Heart left ventricle (tissue), 16 donors: ENCODE data around the gene VDR. TPM values are rescaled to one million over a fixed set of nuclear protein-coding genes. Genes with fewer than 3 reads are reported as not detected.
"Not testable (repeated sequence)": the region's sequence is repeated elsewhere in the genome, so short reads cannot be mapped to it uniquely, and the experiment has no call there.

ENCODE experiments used
- ATAC-seq, 4 donors: fragments of 200-7000 bp; cut with Tn5 transposase; one replicate each; pipeline ENCODE4 v1.9.1; 2020 to 2022; ENCODE audit warnings: moderate library complexity in 4 of 4, mild to moderate bottlenecking in 3 of 4, moderate number of reproducible peaks in 1 of 4
- DNase-seq, 5 donors: peaks; one replicate each; pipeline ENCODE4 v3.0.0-alpha.2; 2020
- H3K27ac ChIP-seq, 12 donors: fragments of 200-600 bp; sonication (generic) in 4 of 12; one replicate each; pipeline versions ENCODE4 v1.5.0 to v1.8.0; 2016 to 2022; ENCODE audit warnings: mild to moderate bottlenecking in 2 of 12
- H3K27me3 ChIP-seq, 9 donors: fragments of 200-600 bp; sonication (generic) in 2 of 9; one replicate each; pipeline versions ENCODE4 v1.5.1 to v1.8.0; 2016 to 2022; ENCODE audit warnings: mild to moderate bottlenecking in 3 of 9
- H3K36me3 ChIP-seq, 9 donors: fragments of 200-600 bp; sonication (generic) in 2 of 9; one replicate each; pipeline versions ENCODE4 v1.5.0 to v1.8.0; 2018 to 2022; ENCODE audit warnings: mild to moderate bottlenecking in 2 of 9
- H3K4me1 ChIP-seq, 12 donors: fragments of 200-600 bp; sonication (generic) in 4 of 12; one replicate each; pipeline versions ENCODE4 v1.5.0 to v1.8.0; 2016 to 2022; ENCODE audit warnings: mild to moderate bottlenecking in 3 of 12
- H3K4me3 ChIP-seq, 12 donors: fragments of 200-600 bp; sonication (generic) in 4 of 12; one replicate each; pipeline versions ENCODE4 v1.5.0 to v1.8.0; 2017 to 2022; ENCODE audit warnings: mild to moderate bottlenecking in 9 of 12, moderate library complexity in 4 of 12
- H3K9me3 ChIP-seq, 12 donors: fragments of 200-600 bp; sonication (generic) in 4 of 12; one replicate each; pipeline versions ENCODE4 v1.5.0 to v1.8.0; 2016 to 2022; ENCODE audit warnings: mild to moderate bottlenecking in 1 of 12
- POLR2A ChIP-seq, 2 donors: fragments of 450-650 bp; IDR thresholded peaks; one replicate each; pipeline ENCODE4 v1.6.1; 2017; ENCODE audit warnings: antibody characterized with exemption in 2 of 2, mild to moderate bottlenecking in 2 of 2, moderate library complexity in 2 of 2
- WGBS, 4 donors: extraction: QIAGEN DNeasy Blood & Tissue Kit in 2 of 4; methylation state at CpG; one replicate each; pipeline versions ENCODE4 v1.1.5 to v1.1.7; 2013 to 2018; 5-methylcytosine and 5-hydroxymethylcytosine counted together
- intact Hi-C, 10 donors: fragments of 100-400 bp; cut with DNase I; formaldehyde crosslinking; loops; one replicate each; pipeline versions ENCODE4 v1.11.1 to v1.14.2; 2022
- polyA plus RNA-seq, 2 donors: library from polyadenylated mRNA; stranded (reverse); fragments of 200-250 nt; gene quantifications; one replicate each; pipeline ENCODE4 v1.2.3, GENCODE V29; 2013
- total RNA-seq, 9 donors: library from RNA; depleted of rRNA in 2 of 9; stranded (reverse); fragments of >200 nt in 2 of 9; fragmentation: NEBNext Ultra II Directional in 3 of 9; extraction: Animal tissue kit (Norgen Biotek cat#: 25700) in 3 of 9; gene quantifications; one replicate each; pipeline versions ENCODE4 v1.1.0 to v1.2.4, GENCODE V29; 2016 to 2023
- TF ChIP-seq, protein P1 (sequence below), 12 donors: fragments of 200-600 bp; sonication (generic) in 4 of 12; IDR thresholded peaks; one replicate each; pipeline versions ENCODE4 v1.5.0 to v1.8.0; 2018 to 2022; ENCODE audit warnings: antibody characterized with exemption in 12 of 12, mild to moderate bottlenecking in 5 of 12
- donor health status: ischemic (EF 13 %, LVEDD 7.1; RV severe dilation, severe dysfunction).
- donor health status: healthy with polysubstance abuse.
- donor health status: DM: no; HTN: yes; CAD: no.
- donor health status: DM: no; HTN: no; CAD: no.
- donor health status: ischemic (EF 25% LVEDD 6.9; RV normal size, moderate dysfunction).
- donor health status: ischemic (EF 25% LVEDD 5.7; RV mildly dilated, moderate dysfunction).
- donor health status: healthy.
- donor health status: DM: yes; HTN: yes; CAD: no.
- donor health status: ischemic (EF 35%, LVEDD 5.7; RV mildly dilated, moderate dysfunction).
- donor health status: nonischemic (EF 11% LVEDD 7.7; RV severe dilation, severe dysfunction).
- donor health status: DM: yes; HTN: yes; CAD: no.
- donor health status: PGD.
- donor health status: ischemic (EF 29% LVEDD 5.4; RV normal size, mild dysfunction).
- donor health status: nonischemic (EF 23%, LVEDD 6.1; RV moderate dilation, normal function).

Gene VDR
- total and polyA plus RNA-seq, 11 donors, result 0.15 to 4.3 (median 0.63) TPM

DNA sequence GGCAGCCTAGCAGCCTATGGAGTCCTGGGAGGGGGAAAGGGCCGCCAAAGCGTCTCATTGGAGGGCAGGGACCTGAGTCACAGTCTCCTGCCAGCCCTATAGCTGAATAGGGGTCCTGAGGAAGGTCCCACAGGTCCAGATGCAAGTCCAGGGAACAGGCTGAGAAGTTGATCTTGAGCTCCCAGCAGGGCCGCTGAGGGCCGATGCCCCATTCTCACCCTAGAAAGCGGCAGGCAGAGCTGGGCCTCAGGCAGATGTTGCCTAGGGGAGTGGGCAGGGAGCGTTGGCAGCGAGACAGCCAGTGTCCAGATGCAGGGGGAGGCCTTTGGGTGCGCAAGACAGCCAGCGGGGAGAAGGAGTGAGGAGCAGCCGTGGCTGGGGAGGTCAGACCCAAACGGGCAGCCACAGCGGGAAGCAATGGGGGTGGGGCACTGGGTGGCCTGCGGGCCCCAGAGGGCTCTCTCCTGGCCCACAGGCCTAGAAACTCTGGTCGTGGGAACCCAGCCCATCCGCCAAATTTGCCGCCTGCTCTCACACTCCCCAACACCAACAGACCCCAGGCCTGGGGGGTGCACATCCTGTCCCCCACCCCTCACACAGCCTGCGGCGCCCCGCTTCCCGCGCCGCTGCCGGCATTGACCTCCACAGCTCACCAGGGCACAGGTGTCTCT, 86.2 kb downstream of the VDR start:
- peak in 2 of 4 donors; percentile 2 to 12 for ATAC-seq
- intact Hi-C loops, result loop anchor here in 1 of 10 donors (5.0 kb wide), 1 partner anchor 41 kb away; no protein-coding TSS in a partner anchor
- peak overlapping the region; percentile 94 to 99 (median 98) for H3K27ac ChIP-seq
- no peaks in the 10 kb centered on the region for H3K27me3 ChIP-seq
- H3K4me3 ChIP-seq, result peak overlapping the region; percentile 65 to 98 (median 80)
- peak in 4 of 5 donors; percentile 46 to 61 (median 51) for DNase-seq
- 14 to 29% (median 18%) methylated on average over 15 to 23 of the region's 23 CpGs for WGBS, 4 donors
- no peaks in the 10 kb centered on the region for H3K9me3 ChIP-seq
- H3K36me3 ChIP-seq, result peaks cover 0 to 11% (median 0%) of the 10 kb centered on the region in 9 donors
- no peak for TF ChIP-seq POLR2A (IDR thresholded peaks at IDR 0.05)
- peaks cover 26 to 87% (median 76%) of the 10 kb centered on the region in 12 donors for H3K4me1 ChIP-seq

DNA sequence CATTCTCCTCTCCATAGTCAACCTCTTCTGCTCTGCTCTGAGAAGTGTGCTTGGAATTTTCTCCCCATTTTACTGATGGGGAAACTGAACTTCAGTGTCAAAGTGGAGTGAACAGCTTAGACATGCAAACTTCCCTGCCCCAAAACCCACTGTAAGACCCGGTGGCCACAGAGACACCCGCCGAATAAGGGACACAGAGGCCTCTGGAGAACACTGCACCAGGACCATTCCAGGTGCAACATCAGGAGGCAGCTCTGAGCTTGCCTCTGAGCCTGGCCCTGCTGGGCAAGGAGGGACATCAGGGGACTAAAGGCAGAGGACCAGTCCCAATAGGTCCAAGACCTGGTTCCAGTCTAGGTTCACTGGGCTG, 86.8 kb downstream of the VDR start:
- H3K9me3 ChIP-seq, result no peaks in the 10 kb centered on the region
- ATAC-seq (no peak), DNase-seq (peak in 1 of 5 donors; percentile 18)
- 33 to 66% (median 50%) methylated on average over 3 of the region's 3 CpGs for WGBS, 4 donors
- peak overlapping the region; percentile 94 to 99 (median 98) for H3K27ac ChIP-seq
- intact Hi-C loops, result loop anchor here in 1 of 10 donors (5.0 kb wide), 1 partner anchor 41 kb away; no protein-coding TSS in a partner anchor
- no peak for TF ChIP-seq POLR2A (IDR thresholded peaks at IDR 0.05)
- TF ChIP-seq, protein P1, sequence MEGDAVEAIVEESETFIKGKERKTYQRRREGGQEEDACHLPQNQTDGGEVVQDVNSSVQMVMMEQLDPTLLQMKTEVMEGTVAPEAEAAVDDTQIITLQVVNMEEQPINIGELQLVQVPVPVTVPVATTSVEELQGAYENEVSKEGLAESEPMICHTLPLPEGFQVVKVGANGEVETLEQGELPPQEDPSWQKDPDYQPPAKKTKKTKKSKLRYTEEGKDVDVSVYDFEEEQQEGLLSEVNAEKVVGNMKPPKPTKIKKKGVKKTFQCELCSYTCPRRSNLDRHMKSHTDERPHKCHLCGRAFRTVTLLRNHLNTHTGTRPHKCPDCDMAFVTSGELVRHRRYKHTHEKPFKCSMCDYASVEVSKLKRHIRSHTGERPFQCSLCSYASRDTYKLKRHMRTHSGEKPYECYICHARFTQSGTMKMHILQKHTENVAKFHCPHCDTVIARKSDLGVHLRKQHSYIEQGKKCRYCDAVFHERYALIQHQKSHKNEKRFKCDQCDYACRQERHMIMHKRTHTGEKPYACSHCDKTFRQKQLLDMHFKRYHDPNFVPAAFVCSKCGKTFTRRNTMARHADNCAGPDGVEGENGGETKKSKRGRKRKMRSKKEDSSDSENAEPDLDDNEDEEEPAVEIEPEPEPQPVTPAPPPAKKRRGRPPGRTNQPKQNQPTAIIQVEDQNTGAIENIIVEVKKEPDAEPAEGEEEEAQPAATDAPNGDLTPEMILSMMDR (IDR thresholded peaks at IDR 0.05), result no peak
- H3K36me3 ChIP-seq, result peaks cover 0 to 11% (median 0%) of the 10 kb centered on the region in 9 donors
- H3K27me3 ChIP-seq, result no peaks in the 10 kb centered on the region
- H3K4me3 ChIP-seq, result peak overlapping the region in 11 of 12 donors; percentile 65 to 98 (median 82)
- peaks cover 29 to 86% (median 77%) of the 10 kb centered on the region in 12 donors for H3K4me1 ChIP-seq

- Histone ChIP-seq H3K27ac (peak overlapping the region; percentile 62 to 99 (median 98)), H3K4me1 (peaks cover 25 to 87% (median 77%) of the 10 kb centered on the region in 12 donors), H3K9me3 (no peaks in the 10 kb centered on the region), H3K27me3 (no peaks in the 10 kb centered on the region), H3K36me3 (peaks cover 0 to 11% (median 0%) of the 10 kb centered on the region in 9 donors), H3K4me3 (peak overlapping the region in 11 of 12 donors; percentile 17 to 98 (median 82))
- WGBS, 4 donors, result 24 to 34% (median 29%) methylated on average over 7 of the region's 7 CpGs
- ATAC-seq (no peak), DNase-seq (peak in 1 of 5 donors; percentile 28)
- no peak for TF ChIP-seq POLR2A (IDR thresholded peaks at IDR 0.05)
- TF ChIP-seq, protein P1 (IDR thresholded peaks at IDR 0.05), result peak in 8 of 12 donors; percentile 12 to 44 (median 23)
- intact Hi-C loops, result loop anchor here in 1 of 10 donors (5.0 kb wide), 1 partner anchor 40 kb away; no protein-coding TSS in a partner anchor
Observed at GRCh38 chr12:47817272-47818006, 87.4 kb downstream of the VDR start.

DNA sequence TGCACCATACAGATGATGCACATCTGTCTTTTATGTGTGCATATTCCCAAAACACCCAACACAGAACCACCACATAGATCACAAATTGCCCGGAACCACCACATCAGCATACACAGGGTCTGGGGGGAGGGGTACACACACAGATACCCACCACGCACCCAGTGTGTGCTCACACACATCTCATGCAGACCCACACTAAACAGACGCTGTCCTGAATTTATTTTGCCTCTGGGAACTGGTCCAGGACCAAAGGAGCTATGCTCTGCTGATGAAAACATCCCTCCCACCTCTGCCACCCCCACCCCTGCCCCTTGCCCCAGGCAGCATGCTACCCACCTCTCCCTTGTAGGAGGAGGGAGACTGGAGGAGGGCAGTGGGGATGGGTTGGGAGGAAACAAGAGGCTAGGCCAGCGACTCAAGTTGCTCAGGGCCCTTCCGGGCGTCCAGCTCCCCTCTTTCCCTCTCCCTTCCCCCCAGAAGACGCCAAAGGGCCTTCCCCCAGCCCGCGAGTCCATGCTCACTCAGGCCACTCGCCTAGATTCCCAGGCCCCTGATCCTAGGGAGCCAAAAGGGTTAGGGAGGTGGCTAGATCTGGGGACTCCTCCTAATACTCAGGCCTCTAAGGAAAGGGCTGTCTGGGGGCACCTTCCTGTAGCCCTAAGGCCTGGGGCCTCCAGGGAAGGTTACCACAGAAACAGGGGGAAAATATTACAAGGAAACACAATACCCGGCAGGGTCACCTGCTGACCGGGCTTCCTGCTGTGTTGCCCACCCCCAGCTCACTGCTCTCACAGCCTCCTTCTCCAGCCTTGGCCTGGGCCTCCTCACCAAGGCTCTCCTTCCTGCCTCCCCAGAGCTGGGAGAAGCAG, 88.2 kb downstream of the VDR start:
- 17 to 35% (median 24%) methylated on average over 10 to 12 of the region's 12 CpGs for WGBS, 4 donors
- TF ChIP-seq, protein P1 (IDR thresholded peaks at IDR 0.05), result no peak
- TF ChIP-seq POLR2A (IDR thresholded peaks at IDR 0.05), result no peak
- Histone ChIP-seq H3K27me3 (no peaks in the 10 kb centered on the region), H3K4me1 (peaks cover 28 to 87% (median 77%) of the 10 kb centered on the region in 12 donors), H3K27ac (peak overlapping the region; percentile 62 to 99 (median 98)), H3K4me3 (peak overlapping the region in 11 of 12 donors; percentile 17 to 98 (median 82)), H3K36me3 (peaks cover 0 to 11% (median 0%) of the 10 kb centered on the region in 9 donors), H3K9me3 (no peaks in the 10 kb centered on the region)
- intact Hi-C loops, result loop anchor here in 1 of 10 donors (5.0 kb wide), 1 partner anchor 39 kb away; no protein-coding TSS in a partner anchor
- peak in 3 of 5 donors; percentile 44 to 65 (median 62) for DNase-seq
- peak in 1 of 4 donors; percentile 4 for ATAC-seq

DNA sequence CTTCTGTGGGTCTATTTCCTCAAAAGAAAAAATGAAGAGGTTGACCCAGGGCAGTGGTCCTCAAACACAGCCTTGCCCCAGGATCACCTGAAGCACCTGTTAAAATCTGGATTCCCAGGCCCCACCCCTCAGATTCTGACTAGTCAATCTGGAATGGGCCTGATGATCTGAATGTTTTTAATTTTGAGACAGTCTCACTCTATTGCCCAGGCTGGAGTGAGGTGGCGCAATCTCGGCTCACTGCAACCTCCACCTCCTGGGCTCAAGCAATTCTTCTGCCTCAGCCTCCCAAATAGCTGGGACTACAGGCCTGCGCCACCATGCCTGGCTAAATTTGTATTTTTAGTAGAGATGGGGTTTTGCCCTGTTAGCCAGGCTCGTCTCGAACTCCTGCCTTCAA, 89.3 kb downstream of the VDR start:
- 79 to 88% (median 85%) methylated on average over 5 of the region's 5 CpGs for WGBS, 4 donors
- H3K4me1 ChIP-seq, result peaks cover 39 to 87% (median 79%) of the 10 kb centered on the region in 12 donors
- peak overlapping the region in 1 of 12 donors; percentile 82 for H3K4me3 ChIP-seq
- H3K36me3 ChIP-seq, result peaks cover 0 to 11% (median 0%) of the 10 kb centered on the region in 9 donors
- peak in 1 of 5 donors; percentile 27 for DNase-seq
- ATAC-seq, H3K27me3 ChIP-seq, H3K9me3 ChIP-seq: not testable (repeated sequence)
- intact Hi-C loops, result loop anchor here in 1 of 10 donors (5.0 kb wide), 1 partner anchor 38 kb away; no protein-coding TSS in a partner anchor
- H3K27ac ChIP-seq, result peak overlapping the region in 11 of 12 donors; percentile 94 to 99 (median 98)
